Stimulated activated CD4-positive, alpha-beta T cell treated with anti-CD3 and anti-CD28 coated beads, Interleukin-1b, Interleukin-23, amount 100 ng/mL, for 1 hour (primary cell): ENCODE measurements around the gene HRAS.
A peak's percentile ranks its signal among the peaks of the same experiment; 100 is the strongest.

ENCODE experiments used
- DNase-seq, 2 donors: peaks; one replicate each; pipeline ENCODE4 v3.0.0-alpha.2; 2020; ENCODE audit warnings: low read depth in 2 of 2

HRAS gene

GRCh38 chr11:512761-513595, 22.4 kb downstream of the HRAS start:
- DNase-seq = no peak

GRCh38 chr11:508956-509355, 26.4 kb downstream of the HRAS start:
- no peak for DNase-seq

GRCh38 chr11:507727-508515, 27.5 kb downstream of the HRAS start:
- no peak for DNase-seq

- peak; percentile 99 for DNase-seq
These were observed 28.2 kb downstream of the HRAS start, which contains the start of gene RNH1 for GRCh38 chr11:506995-507726. TSS of gene RNH1 (minus strand) at chr11:507242. CDS start at chr11:502162, 5,080 bp downstream.

GRCh38 chr11:506238-506994, 29.0 kb downstream of the HRAS start:
- peak; percentile 91 to 94 for DNase-seq

- DNase-seq = no peak
These were observed 30.4 kb downstream of the HRAS start for GRCh38 chr11:504994-505344.

GRCh38 chr11:504053-504993, 31.1 kb downstream of the HRAS start:
- DNase-seq = no peak

- no peak for DNase-seq
These were observed 32.0 kb downstream of the HRAS start for GRCh38 chr11:503179-503981.

- DNase-seq = no peak
These were observed 32.8 kb downstream of the HRAS start for GRCh38 chr11:502288-503178.

- DNase-seq = no peak
These were observed 33.6 kb downstream of the HRAS start for GRCh38 chr11:501683-502287.

GRCh38 chr11:501001-501682, 34.2 kb downstream of the HRAS start:
- DNase-seq = no peak

- DNase-seq = no peak
These were observed 35.9 kb downstream of the HRAS start for GRCh38 chr11:499201-500076.

GRCh38 chr11:498297-499181, 36.8 kb downstream of the HRAS start:
- DNase-seq = no peak

- no peak for DNase-seq
These were observed 37.6 kb downstream of the HRAS start for GRCh38 chr11:497565-498296.
